GM12874 (cell line): ENCODE measurements around the gene HPCAL4.

Experiments
- TF ChIP-seq, protein P1 (sequence below): IDR thresholded peaks from 2 replicates; pipeline ENCODE4 v1.5.1; 2011; ENCODE audit warnings: low read depth, mild to moderate bottlenecking, control low read depth, low read length, moderate library complexity; ENCODE audit not compliant: insufficient read depth

Gene HPCAL4

DNA sequence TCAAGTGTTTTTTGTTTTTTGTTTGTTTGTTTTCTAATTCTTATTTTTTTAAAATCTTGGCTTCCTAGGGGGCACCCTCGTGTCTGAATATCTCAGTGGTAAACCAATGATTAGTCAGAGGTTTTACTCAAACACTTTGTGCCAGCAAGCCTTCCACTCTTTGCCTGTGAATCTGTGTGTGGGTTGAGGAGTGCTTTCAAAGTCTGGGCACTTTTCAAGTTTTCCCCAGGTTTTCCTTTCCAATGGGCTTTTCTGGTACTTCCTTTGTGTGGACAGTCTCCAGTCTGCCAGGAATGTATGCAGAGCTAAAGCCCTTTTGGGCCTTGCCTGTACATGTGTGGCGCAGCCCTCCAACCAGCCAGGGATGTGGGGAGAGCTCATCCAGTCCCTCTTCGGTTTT, 37.8 kb upstream of the HPCAL4 start:
- TF ChIP-seq, protein P1, sequence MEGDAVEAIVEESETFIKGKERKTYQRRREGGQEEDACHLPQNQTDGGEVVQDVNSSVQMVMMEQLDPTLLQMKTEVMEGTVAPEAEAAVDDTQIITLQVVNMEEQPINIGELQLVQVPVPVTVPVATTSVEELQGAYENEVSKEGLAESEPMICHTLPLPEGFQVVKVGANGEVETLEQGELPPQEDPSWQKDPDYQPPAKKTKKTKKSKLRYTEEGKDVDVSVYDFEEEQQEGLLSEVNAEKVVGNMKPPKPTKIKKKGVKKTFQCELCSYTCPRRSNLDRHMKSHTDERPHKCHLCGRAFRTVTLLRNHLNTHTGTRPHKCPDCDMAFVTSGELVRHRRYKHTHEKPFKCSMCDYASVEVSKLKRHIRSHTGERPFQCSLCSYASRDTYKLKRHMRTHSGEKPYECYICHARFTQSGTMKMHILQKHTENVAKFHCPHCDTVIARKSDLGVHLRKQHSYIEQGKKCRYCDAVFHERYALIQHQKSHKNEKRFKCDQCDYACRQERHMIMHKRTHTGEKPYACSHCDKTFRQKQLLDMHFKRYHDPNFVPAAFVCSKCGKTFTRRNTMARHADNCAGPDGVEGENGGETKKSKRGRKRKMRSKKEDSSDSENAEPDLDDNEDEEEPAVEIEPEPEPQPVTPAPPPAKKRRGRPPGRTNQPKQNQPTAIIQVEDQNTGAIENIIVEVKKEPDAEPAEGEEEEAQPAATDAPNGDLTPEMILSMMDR = no peak

DNA sequence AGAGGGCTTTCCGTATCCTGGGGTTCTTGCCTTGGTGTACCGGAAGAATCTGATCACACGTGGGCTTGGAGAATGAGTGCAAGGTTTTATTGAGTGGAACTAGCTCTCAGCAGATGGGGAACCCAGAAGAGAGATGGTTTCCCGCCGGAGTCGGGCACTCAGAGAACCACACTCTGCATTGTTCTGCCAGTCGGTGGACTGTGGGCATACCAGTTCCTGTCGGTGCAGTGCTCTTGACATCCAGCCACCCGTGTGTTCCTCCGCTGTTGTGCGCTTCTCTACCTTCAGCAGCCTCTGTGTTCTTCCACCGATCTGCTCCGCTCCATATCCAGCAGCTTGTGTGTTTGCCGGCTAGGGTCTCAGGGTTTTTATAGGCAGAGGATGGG, 36.7 kb upstream of the HPCAL4 start:
- TF ChIP-seq, protein P1 = no peak

DNA sequence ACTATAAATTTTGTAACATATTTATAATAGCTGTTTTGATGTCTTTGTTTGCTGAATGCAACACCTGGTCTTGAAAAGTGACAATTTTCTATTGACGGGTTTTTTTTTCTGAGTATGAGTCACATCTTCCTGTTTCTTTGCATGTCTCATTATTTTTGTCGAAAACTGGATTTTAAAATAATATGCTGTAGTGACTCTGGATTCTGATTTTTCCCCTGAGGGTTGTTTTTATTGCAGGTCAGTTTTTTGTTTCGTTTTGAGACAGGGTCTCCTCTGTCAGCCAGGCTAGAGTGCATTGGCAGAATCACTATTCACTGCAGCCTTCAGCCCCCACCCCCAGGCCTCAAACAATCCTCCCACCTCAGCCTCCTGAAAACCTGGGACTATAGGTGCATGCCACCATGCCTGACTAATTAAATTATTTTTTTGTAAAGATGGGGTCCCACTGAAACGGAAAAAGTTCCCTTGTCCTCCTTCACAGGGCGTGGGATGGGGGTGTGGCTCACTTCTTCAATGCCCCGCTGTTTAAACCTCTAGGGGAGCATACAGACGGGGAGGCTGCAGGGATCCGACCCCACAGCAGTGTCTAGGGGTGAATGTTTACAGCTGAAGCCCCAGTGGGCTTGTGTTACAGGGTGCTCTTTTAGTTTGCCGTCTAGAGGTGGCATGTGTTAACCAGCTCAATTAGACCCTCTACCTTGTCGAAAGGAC, 36.1 kb upstream of the HPCAL4 start:
- TF ChIP-seq, protein P1 = no peak

DNA sequence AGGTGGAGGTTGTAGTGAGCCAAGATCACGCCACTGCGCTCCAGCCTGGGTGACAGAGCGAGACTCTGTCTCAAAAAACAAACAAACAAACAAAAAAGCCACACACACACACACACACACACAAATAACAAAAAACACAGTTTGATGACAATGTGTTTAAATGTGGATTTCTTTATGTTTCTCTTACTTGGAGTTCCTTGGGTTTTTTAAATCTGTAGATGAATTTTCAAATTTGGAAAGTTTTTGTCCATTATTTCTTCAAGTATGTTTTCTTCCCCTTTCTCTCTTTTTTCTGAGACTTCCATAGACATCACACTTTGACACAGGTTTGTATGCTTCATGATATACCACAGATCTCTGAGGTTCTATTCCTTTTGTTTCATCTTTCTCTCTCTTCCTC, 35.4 kb upstream of the HPCAL4 start:
- TF ChIP-seq, protein P1 = no peak

DNA sequence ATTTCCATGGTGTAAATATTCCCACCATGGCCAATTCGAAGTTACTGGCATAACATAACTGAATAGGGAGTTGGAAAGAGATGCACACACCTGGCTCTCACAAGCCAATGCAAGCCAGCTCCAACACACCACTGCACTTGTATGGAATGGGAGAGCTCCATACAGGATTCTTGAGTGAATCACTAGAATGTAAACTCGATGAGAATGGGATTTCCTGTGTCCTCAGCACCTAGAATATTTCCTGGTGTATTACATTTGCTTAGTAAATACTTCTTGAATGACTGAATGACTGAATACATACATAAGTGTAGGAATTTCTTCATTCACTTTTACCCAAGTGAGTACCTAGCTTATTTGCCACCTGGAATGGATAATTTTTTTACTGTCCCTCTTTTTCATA, 31.3 kb upstream of the HPCAL4 start:
- TF ChIP-seq, protein P1 = no peak

DNA sequence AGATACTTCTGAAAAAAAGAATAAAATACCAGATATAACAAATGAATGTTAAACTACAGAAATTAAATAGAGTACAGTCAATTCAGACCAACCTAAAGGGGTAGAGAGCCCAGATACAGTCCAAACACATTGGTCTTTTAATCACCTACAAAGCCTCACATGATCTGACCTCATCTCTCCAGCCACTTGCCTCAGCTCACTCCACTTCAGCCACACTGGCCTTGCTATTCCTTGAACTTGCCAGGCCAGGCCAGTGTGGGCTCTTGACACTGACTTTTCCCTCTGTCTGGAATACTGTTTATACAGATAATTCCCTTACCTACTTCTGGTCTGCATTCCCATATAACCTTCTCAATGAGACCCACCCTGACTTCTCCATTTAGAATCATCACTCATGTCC, 30.4 kb upstream of the HPCAL4 start:
- TF ChIP-seq, protein P1 = no peak

DNA sequence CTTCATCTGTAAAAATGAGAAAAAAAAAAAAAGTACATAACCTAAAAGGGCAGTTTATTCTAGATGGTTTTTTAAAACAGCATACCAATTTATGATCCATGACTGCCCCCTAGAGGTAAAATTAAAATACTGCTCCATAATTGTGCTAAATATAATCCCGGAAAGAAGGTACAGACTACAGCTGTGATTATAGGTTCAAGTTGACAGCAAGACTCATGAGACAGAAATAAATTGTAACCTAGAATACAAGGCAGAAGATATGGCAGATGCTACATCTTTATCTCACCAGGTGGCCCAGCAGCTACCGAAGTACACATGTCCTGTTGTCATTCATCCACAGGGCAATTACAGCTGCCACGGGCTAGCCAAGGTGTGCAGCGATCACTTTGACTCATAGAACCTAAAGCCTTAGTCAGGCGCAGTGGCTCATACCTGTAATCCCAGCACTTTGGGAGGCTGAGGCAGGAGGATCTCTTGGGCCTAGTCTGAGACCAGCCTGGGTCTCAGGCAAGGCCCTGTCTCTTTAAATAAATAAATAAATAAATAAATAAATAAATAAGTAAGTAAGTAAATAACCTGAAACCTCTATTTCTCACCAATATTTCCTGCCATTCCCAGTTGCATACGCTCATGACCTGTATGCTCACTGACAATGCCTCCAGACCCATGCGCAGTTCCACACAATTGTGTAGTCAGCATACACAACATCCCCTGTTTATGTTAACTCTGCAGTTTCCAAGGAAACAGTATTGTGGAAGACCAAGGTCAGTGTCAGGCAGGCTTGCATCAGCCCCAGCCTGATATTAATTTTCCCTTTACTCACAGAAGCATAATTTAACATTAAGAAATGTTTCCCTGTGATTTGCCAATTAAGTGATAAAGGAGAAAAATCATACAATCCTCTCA, 29.1 kb upstream of the HPCAL4 start:
- TF ChIP-seq, protein P1 = peak; percentile 25; the same call in 1 of the 2 replicates
